Measurements from ENCODE around the gene VTA1. TPM values are rescaled to one million over a fixed set of nuclear protein-coding genes. Genes with fewer than 3 reads are reported as not detected.

VTA1 gene
- total and polyA plus RNA-seq, 2 of the 13 experiments (the other 11 are each of a cell fraction or from before 2014, with no cell fraction given) = 70.7 to 89.1 TPM

DNA sequence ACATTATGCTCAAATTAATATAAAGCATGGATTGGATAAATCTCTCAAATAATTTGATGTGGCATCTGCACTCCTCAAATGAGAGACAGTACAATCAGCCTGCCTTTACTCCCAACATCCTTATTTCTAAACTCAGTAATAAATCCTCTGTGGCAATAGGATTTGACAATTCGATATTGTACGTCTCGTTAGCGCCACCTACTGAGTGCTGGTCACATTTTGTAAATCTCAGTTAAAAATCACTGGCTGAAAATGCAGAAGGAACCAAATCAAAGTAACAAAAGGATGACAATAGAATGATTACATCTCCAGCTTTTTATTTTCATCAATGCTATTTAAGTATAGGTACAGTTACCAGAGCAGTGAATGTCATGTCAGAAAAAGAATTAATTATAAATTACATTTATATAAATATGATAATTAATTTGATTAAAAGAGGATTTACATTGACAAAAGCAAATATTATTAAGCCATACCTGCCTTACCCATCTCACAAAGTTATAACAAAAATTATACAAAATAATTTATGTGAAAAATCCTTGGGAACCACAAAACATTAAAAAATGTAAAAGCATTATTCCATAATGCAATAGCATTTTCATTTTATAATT lies 34.5 kb upstream of the VTA1 start (continued):
- TF ChIP-seq PAF1 (CRISPR knock-in tag; IDR thresholded peaks at IDR 0.05) (no peak), RAD21 (CRISPR knock-in tag; IDR thresholded peaks at IDR 0.05) (peak; percentile 51; the same call in 1 of the 2 replicates), THAP11 (CRISPR knock-in tag; IDR thresholded peaks at IDR 0.05) (no peak), MIER2 (CRISPR knock-in tag; IDR thresholded peaks at IDR 0.05) (no peak), GATAD1 (CRISPR knock-in tag; IDR thresholded peaks at IDR 0.05) (no peak), HOXA9 (CRISPR knock-in tag; IDR thresholded peaks at IDR 0.05; ENCODE audit: borderline replicate concordance) (no peak), CC2D1A (CRISPR knock-in tag; IDR thresholded peaks at IDR 0.05) (no peak), SMAD3 (CRISPR knock-in tag; IDR thresholded peaks at IDR 0.05) (0 out of 2 replicates have a peak, but pooled peaks have one; percentile 32), KAT7 (CRISPR knock-in tag; IDR thresholded peaks at IDR 0.05; ENCODE audit: borderline replicate concordance) (no peak), STAG1 (CRISPR knock-in tag; IDR thresholded peaks at IDR 0.05) (peak; percentile 89), HOXD1 (CRISPR knock-in tag; IDR thresholded peaks at IDR 0.05) (no peak), E2F5 (CRISPR knock-in tag; conservative IDR thresholded peaks at IDR 0.05) (no peak), SP2 (CRISPR knock-in tag; IDR thresholded peaks at IDR 0.05) (no peak), TBX3 (IDR thresholded peaks at IDR 0.05; ENCODE audit: borderline replicate concordance) (no peak), ZNF883 (CRISPR knock-in tag; IDR thresholded peaks at IDR 0.05; ENCODE audit: not compliant biosample characterization) (no peak), FOXK2 (IDR thresholded peaks at IDR 0.05) (no peak)
- TF ChIP-seq, protein P1, sequence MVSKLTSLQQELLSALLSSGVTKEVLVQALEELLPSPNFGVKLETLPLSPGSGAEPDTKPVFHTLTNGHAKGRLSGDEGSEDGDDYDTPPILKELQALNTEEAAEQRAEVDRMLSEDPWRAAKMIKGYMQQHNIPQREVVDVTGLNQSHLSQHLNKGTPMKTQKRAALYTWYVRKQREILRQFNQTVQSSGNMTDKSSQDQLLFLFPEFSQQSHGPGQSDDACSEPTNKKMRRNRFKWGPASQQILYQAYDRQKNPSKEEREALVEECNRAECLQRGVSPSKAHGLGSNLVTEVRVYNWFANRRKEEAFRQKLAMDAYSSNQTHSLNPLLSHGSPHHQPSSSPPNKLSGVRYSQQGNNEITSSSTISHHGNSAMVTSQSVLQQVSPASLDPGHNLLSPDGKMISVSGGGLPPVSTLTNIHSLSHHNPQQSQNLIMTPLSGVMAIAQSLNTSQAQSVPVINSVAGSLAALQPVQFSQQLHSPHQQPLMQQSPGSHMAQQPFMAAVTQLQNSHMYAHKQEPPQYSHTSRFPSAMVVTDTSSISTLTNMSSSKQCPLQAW (CRISPR knock-in tag; IDR thresholded peaks at IDR 0.05) = no peak
- TF ChIP-seq, protein P2, sequence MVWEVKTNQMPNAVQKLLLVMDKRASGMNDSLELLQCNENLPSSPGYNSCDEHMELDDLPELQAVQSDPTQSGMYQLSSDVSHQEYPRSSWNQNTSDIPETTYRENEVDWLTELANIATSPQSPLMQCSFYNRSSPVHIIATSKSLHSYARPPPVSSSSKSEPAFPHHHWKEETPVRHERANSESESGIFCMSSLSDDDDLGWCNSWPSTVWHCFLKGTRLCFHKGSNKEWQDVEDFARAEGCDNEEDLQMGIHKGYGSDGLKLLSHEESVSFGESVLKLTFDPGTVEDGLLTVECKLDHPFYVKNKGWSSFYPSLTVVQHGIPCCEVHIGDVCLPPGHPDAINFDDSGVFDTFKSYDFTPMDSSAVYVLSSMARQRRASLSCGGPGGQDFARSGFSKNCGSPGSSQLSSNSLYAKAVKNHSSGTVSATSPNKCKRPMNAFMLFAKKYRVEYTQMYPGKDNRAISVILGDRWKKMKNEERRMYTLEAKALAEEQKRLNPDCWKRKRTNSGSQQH (CRISPR knock-in tag; IDR thresholded peaks at IDR 0.05; ENCODE audit: low read depth) = no peak
- TF ChIP-seq, protein P3, sequence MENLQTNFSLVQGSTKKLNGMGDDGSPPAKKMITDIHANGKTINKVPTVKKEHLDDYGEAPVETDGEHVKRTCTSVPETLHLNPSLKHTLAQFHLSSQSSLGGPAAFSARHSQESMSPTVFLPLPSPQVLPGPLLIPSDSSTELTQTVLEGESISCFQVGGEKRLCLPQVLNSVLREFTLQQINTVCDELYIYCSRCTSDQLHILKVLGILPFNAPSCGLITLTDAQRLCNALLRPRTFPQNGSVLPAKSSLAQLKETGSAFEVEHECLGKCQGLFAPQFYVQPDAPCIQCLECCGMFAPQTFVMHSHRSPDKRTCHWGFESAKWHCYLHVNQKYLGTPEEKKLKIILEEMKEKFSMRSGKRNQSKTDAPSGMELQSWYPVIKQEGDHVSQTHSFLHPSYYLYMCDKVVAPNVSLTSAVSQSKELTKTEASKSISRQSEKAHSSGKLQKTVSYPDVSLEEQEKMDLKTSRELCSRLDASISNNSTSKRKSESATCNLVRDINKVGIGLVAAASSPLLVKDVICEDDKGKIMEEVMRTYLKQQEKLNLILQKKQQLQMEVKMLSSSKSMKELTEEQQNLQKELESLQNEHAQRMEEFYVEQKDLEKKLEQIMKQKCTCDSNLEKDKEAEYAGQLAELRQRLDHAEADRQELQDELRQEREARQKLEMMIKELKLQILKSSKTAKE (CRISPR knock-in tag; IDR thresholded peaks at IDR 0.05; ENCODE audit: borderline replicate concordance) = no peak
- TF ChIP-seq, protein P4, sequence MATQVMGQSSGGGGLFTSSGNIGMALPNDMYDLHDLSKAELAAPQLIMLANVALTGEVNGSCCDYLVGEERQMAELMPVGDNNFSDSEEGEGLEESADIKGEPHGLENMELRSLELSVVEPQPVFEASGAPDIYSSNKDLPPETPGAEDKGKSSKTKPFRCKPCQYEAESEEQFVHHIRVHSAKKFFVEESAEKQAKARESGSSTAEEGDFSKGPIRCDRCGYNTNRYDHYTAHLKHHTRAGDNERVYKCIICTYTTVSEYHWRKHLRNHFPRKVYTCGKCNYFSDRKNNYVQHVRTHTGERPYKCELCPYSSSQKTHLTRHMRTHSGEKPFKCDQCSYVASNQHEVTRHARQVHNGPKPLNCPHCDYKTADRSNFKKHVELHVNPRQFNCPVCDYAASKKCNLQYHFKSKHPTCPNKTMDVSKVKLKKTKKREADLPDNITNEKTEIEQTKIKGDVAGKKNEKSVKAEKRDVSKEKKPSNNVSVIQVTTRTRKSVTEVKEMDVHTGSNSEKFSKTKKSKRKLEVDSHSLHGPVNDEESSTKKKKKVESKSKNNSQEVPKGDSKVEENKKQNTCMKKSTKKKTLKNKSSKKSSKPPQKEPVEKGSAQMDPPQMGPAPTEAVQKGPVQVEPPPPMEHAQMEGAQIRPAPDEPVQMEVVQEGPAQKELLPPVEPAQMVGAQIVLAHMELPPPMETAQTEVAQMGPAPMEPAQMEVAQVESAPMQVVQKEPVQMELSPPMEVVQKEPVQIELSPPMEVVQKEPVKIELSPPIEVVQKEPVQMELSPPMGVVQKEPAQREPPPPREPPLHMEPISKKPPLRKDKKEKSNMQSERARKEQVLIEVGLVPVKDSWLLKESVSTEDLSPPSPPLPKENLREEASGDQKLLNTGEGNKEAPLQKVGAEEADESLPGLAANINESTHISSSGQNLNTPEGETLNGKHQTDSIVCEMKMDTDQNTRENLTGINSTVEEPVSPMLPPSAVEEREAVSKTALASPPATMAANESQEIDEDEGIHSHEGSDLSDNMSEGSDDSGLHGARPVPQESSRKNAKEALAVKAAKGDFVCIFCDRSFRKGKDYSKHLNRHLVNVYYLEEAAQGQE (IDR thresholded peaks at IDR 0.05; ENCODE audit: borderline replicate concordance in 1 of 2, low read depth in 1 of 2, low read length in 2 of 2) = no peak

Data from HepG2 (cell line).